Measurements from ENCODE around the gene TBL1X.
"Not testable (repeated sequence)": the region's sequence is repeated elsewhere in the genome, so short reads cannot be mapped to it uniquely, and the experiment has no call there.

The TBL1X gene

GRCh38 chrX:9535101-9535500 is 70.2 kb downstream of the TBL1X start:
- DNase-seq (ENCODE audit: low read depth, low spot score): no peak

- DNase-seq (ENCODE audit: low read depth, low spot score): not testable (repeated sequence)
These were observed 71.3 kb downstream of the TBL1X start for GRCh38 chrX:9536156-9536555.

DNA sequence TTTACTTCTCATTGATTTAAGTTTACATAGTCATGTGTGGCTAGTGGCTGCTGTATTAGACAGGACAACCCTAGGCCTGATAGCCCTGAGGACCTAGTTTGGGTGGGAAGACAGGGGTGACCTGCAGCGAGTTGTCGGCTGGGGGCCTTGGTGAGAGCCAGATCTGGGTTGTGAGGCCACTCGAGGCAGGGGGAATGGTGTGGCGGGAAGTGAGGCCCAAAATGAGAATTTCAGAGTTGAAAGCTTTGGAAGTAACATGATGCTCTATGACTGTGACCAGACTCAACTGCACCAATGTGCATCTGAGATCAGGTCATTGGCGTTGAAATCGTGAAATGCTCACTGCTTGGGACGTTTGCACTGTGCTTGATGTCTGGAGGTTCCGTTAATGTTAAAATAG is 72.9 kb downstream of the TBL1X start:
- DNase-seq (ENCODE audit: low read depth, low spot score): no peak

- no peak for DNase-seq (ENCODE audit: low read depth, low spot score)
These were observed 73.7 kb downstream of the TBL1X start for GRCh38 chrX:9538544-9539045.

GRCh38 chrX:9539605-9540387 is 74.9 kb downstream of the TBL1X start:
- DNase-seq (ENCODE audit: low read depth, low spot score): no peak

DNA sequence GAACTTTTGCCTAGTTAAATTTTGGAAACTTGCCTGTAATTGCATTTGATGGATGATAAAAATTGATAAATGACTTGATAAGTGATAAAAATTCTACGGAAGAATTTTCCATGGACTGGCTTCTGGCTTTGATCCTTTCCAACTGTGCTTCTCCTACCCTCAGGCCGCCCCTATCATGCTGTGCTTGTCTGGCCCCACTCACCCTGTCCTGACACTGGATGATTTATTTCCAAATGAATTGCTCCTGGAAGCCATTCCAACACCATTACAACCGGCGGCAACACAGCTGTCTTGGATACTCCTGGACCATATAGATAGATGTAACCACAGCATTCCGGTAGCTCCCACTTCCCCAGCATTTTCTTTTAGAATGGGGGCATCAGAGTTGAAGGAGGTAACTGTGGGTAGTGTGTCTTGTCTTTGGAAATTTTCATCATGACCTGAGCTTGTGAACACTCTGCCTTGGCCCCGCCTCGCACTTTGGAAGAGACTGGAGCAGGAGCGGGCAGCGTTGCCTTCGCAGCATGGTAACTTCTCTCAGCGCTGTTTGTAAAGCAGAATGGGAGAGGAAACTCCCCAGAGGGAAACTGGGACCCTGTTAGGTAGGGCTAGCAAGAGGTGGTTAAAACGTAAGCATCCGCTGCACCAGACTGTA is 77.4 kb downstream of the TBL1X start:
- no peak for DNase-seq (ENCODE audit: low read depth, low spot score)

DNA sequence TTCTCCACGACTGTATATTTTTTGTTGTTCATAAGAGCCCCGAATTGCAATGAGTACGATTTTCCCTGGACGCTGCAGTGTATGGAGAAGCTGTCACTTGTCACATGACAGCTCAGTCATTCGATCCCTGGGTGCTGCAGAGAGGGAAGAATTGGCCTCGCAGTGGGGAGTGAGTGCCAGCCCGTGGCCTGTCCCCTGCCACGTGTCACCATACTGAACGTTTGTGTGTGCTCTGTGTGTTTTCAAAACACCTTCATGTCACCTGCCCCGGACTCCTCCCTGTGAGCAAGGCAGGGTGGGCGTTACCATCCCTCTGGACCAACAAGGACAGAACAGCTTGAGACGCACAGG is 77.9 kb downstream of the TBL1X start:
- DNase-seq (ENCODE audit: low read depth, low spot score): no peak

GRCh38 chrX:9555354-9555753 is 90.5 kb downstream of the TBL1X start:
- DNase-seq (ENCODE audit: low read depth, low spot score): no peak

DNA sequence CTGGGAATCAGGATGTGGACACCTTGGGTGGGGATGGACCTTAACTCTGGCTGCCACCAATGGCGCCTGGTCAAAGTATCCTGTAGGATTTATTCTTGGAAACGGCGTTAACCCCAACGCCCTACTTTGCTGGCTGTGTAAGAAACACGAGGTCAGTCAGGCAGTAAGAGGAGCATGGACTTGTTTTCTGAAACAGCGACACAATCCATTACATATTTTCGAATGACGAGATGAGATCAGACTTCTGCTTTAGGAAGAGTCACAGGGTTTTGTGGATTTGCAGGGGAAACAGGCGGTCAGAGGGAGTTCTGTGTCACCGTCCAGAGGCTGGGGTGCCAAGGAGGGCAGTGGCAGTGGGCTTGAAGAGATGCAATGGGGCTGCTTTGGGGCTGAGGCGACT is 92.2 kb downstream of the TBL1X start:
- DNase-seq (ENCODE audit: low read depth, low spot score): no peak

GRCh38 chrX:9557521-9557920 is 92.7 kb downstream of the TBL1X start:
- no peak for DNase-seq (ENCODE audit: low read depth, low spot score)

- DNase-seq (ENCODE audit: low read depth, low spot score): no peak
These were observed 93.8 kb downstream of the TBL1X start for GRCh38 chrX:9558615-9559014.

DNA sequence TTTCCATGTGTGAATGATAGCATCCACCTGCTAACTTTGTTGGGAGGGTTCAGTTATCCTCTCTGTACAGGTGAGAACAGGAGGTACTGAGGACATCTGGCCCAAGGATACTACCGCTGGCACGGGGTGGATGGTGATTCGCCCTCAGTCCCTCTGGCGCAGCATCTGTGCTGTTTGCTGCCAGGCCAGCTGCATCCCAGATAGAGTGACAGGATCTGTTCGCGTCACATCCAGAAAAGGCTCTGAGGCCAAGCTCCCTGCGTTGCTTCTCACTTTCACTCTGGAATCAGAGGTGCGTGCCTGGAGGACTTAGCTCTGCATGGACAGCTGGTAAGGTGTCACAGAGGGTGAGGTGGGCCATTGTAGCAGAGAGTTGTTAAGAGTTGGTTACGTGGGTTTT is 95.4 kb downstream of the TBL1X start:
- no peak for DNase-seq (ENCODE audit: low read depth, low spot score)

GRCh38 chrX:9561199-9561598 is 96.3 kb downstream of the TBL1X start:
- DNase-seq (ENCODE audit: low read depth, low spot score): no peak

DNA sequence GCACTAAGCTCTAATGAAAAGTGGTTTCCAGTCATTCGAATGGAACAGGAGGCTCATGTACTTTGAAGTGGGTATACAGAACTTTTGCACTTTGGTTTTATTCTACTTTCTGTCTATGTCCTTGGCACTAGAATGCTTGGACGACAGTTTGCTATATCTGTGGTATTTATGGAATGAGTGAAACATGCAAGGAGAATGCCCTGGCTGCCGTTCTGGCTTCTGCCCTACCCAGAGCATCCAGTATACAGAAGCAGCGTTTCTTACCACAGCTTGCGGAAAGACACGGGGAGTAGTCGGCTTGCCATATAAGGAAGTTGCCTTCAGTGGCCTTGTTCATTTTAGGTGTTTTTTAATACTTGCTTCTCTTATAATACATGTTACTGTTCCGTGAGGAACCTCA is 98.0 kb downstream of the TBL1X start:
- no peak for DNase-seq (ENCODE audit: low read depth, low spot score)

- DNase-seq (ENCODE audit: low read depth, low spot score): no peak
These were observed 101.3 kb downstream of the TBL1X start for GRCh38 chrX:9566150-9566621.

GRCh38 chrX:9569876-9570301 is 105.0 kb downstream of the TBL1X start:
- no peak for DNase-seq (ENCODE audit: low read depth, low spot score)

DNA sequence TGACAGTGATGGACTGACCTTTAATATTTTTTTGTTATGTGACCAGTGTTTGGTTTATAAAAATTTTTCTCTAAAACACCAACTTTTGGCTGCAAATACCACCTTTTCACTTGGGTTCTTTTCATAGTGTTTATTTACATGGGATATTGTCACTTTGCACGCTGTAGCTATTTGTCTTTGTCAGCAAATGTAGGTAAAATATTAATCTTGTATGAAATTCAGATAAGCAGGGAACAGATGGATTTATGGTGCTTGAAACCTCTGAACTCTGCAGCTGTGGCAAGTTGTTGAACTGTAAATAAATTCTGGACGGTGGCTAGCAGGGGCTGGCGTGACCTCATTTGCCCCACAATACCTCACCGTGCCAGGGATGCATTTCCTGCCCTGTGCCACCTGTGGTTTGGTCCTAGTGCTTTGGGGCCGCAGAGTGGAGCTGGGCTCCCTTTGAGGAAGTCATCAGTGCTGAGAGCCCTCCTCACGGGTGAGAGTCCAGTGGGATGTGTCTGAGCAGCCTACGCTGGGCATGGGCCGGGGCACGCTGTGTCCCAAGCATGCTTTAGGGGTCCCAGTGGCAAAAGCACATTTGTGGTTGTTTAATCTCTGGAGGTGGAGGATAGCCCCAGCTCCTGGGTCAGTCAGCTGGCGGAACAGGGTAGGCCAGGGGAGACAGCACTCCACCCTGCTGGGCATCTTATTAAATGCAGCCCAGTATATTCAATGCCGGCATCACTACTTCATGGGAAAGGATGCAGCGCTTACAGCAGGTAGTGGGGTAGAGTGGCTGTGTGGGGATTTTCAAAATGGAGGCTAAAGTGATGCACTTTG is 108.6 kb downstream of the TBL1X start:
- DNase-seq (ENCODE audit: low read depth, low spot score): no peak

- DNase-seq (ENCODE audit: low read depth, low spot score): no peak
These were observed 111.2 kb downstream of the TBL1X start for GRCh38 chrX:9576059-9576458.

GRCh38 chrX:9577555-9577954 is 112.7 kb downstream of the TBL1X start:
- no peak for DNase-seq (ENCODE audit: low read depth, low spot score)

DNA sequence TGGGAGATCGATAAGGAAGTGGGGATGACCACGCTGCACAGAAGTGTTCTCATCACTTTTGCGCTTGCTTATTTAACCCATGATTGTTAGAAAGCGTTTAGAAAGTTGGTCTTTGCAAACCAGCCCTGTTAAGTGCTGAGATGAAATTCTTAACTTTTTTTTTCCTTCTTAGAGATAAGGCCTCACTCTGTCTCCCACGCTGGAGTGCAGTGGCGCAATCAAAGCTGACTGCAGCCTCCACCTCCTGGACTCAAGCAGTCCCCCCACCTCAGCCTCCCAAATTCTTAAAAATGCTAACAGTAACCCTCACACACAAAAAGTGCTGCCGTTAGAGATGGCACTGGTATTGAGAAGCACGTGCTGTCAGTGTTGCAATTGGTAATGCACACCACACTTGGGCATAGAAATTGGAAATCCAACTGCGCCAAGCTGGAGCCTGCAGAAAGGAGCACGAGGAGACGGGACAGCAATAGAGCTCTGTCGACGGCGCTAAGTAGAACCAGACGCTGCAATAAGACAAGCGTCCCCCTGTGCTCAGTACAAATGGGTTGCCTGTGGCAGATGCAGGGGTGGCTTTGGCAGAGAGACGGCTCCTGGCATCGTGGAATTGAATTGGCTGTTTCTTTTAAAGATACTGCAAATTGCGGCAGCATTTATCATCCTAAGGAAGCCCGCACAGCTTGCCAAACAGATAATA is 113.4 kb downstream of the TBL1X start:
- DNase-seq (ENCODE audit: low read depth, low spot score): no peak

- DNase-seq (ENCODE audit: low read depth, low spot score): no peak
These were observed 117.0 kb downstream of the TBL1X start for GRCh38 chrX:9581771-9582385.
